ENCODE data around the gene ZNF655. TPM values are rescaled to one million over a fixed set of nuclear protein-coding genes. Genes with fewer than 3 reads are reported as not detected.

ZNF655 gene
- total RNA-seq, 2 experiments from 2014 or later = 101 to 108 TPM

- POLR2A ChIA-PET = interaction anchor here (1.2 to 1.4 kb wide), 2 partner anchors 9 to 67 kb away, joined by 3 to 5 read pairs; partner anchors contain the start of genes ZNF655 and ZSCAN25
These were observed 67.5 kb downstream of the ZNF655 start for GRCh38 chr7:99625961-99626360.

More at GRCh38 chr7:99625961-99626360, 67.5 kb downstream of the ZNF655 start:
- Mint-ChIP-seq H3K27me3 (ENCODE audit: low read depth) (no peaks in the 10 kb centered on the region), H3K4me1 (ENCODE audit: low read depth) (peaks cover 61% of the 10 kb centered on the region), H3K36me3 (ENCODE audit: low read depth) (peaks cover 91% of the 10 kb centered on the region), H3K27ac (peak overlapping the region; percentile 99), H3K9me3 (ENCODE audit: insufficient read depth) (no peaks in the 10 kb centered on the region), H3K4me3 (peak overlapping the region; percentile 83)
- ATAC-seq (no peak), DNase-seq (no peak)
- CTCF ChIA-PET = no interaction called here

Other genes starting within 250 kb of the ZNF655 start
- 10 to 100 TPM; 51.4 to 56.1 TPM for gene ARPC1A, start 232.7 kb upstream of the ZNF655 start, total RNA-seq
- gene ARPC1B, start 183.9 kb upstream of the ZNF655 start, total RNA-seq = 100 to 1,000 TPM; 408 to 412 TPM
- 100 to 1,000 TPM; 104 TPM for gene PDAP1, start 150.0 kb upstream of the ZNF655 start, total RNA-seq
- 100 to 1,000 TPM; 101 to 110 TPM for gene BUD31, start 149.7 kb upstream of the ZNF655 start, total RNA-seq
- 10 to 100 TPM; 10.9 to 13.4 TPM for gene PTCD1, start 119.8 kb upstream of the ZNF655 start, total RNA-seq
- 10 to 100 TPM; 64.0 to 65.8 TPM for gene CPSF4, start 119.7 kb upstream of the ZNF655 start, total RNA-seq
- gene ATP5MF, start 92.5 kb upstream of the ZNF655 start, total RNA-seq = 100 to 1,000 TPM; 437 to 479 TPM
- gene ZNF789, start 85.8 kb upstream of the ZNF655 start, total RNA-seq = 10 to 100 TPM; 21.5 to 24.2 TPM
- 10 to 100 TPM; 48.3 to 58.1 TPM for gene ZNF394, start 58.4 kb upstream of the ZNF655 start, total RNA-seq
- gene ZKSCAN5, start 54.0 kb upstream of the ZNF655 start, total RNA-seq = 10 to 100 TPM; 13.9 TPM
- 1 to 10 TPM; 5.1 to 5.4 TPM for gene FAM200A, start 6.5 kb upstream of the ZNF655 start, total RNA-seq
- gene TMEM225B, start 39.6 kb downstream of the ZNF655 start, total RNA-seq = 1 to 10 TPM; 1.2 to 1.4 TPM
- 10 to 100 TPM; 34.8 to 36.3 TPM for gene ZSCAN25, start 58.3 kb downstream of the ZNF655 start, total RNA-seq
- not detected for gene CYP3A5, start 121.4 kb downstream of the ZNF655 start, total RNA-seq
- gene CYP3A7, start 176.6 kb downstream of the ZNF655 start, total RNA-seq = not detected
- not detected for gene CYP3A4, start 225.5 kb downstream of the ZNF655 start, total RNA-seq